Stomach smooth muscle (tissue), 2 donors: ENCODE measurements around the gene ABCC1.
"Not testable (repeated sequence)": the region's sequence is repeated elsewhere in the genome, so short reads cannot be mapped to it uniquely, and the experiment has no call there.

ENCODE experiments used
- H3K27ac ChIP-seq: one replicate; pipeline ENCODE4 v1.7.0; 2013; ENCODE audit warnings: mild to moderate bottlenecking, low read length, inconsistent platforms
- H3K27me3 ChIP-seq, 2 donors: one replicate each; pipeline ENCODE4 v1.7.0; 2013; ENCODE audit warnings: low read length in 2 of 2; ENCODE audit not compliant: insufficient read depth in 2 of 2, control insufficient read depth in 1 of 2
- H3K36me3 ChIP-seq, 2 donors: one replicate each; pipeline ENCODE4 v1.7.0; 2013; ENCODE audit warnings: low read length in 2 of 2; ENCODE audit not compliant: control insufficient read depth in 2 of 2, insufficient read depth in 2 of 2
- H3K4me1 ChIP-seq: one replicate; pipeline ENCODE4 v1.7.0; 2013; ENCODE audit warnings: low read length; ENCODE audit not compliant: control insufficient read depth, insufficient read depth
- H3K4me3 ChIP-seq, 2 donors: one replicate each; pipeline ENCODE4 v1.7.0; 2013; ENCODE audit warnings: low read length in 2 of 2
- H3K9ac ChIP-seq, 2 donors: one replicate each; pipeline ENCODE4 v1.7.0; 2013; ENCODE audit warnings: low read length in 2 of 2, mild to moderate bottlenecking in 1 of 2
- H3K9me3 ChIP-seq, 2 donors: one replicate each; pipeline ENCODE4 v1.7.0; 2013; ENCODE audit warnings: low read length in 2 of 2; ENCODE audit not compliant: control insufficient read depth in 2 of 2
- donor health status: healthy.
- donor health status: Pancreatic carcinoma.

The ABCC1 gene

DNA sequence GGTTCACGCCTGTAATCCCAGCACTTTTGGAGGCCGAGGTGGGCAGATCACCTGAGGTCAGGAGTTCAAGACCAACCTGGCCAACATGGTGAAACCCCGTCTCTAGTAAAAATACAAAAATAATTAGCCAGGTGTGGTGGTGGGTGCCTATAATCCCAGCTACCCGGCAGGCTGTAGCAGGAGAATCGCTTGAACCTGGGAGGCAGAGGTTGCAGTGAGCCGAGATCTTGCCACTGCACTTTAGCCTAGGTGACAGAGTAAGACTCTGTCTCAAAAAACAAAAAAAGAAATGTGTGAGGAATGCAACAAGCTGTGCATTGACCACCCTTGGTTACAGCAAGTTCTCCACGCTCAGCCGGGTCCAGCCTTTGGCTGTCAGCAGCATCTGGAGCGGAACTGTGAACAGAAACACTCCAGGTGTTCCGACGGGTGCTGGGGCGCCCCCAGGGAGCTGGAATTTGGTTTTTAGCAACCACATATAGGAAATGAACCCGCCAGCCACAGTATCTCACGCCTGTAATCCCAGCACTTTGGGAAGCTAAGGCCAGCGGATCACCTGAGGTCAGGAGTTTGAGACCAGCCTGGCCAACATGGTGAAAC, 198.7 kb downstream of the ABCC1 start:
- Histone ChIP-seq H3K4me1 (peaks cover 53% of the 10 kb centered on the region), H3K36me3 (peaks cover 7 to 13% of the 10 kb centered on the region in 2 donors)
- not testable (repeated sequence) for H3K27me3 ChIP-seq, H3K27ac ChIP-seq, H3K9ac ChIP-seq, H3K4me3 ChIP-seq, H3K9me3 ChIP-seq

GRCh38 chr16:16148755-16149154, 199.3 kb downstream of the ABCC1 start:
- Histone ChIP-seq H3K27ac (peak overlapping the region; percentile 95), H3K9ac (no peak overlapping the region), H3K27me3 (no peaks in the 10 kb centered on the region), H3K4me3 (no peak overlapping the region), H3K4me1 (peaks cover 53% of the 10 kb centered on the region), H3K36me3 (peaks cover 7 to 11% of the 10 kb centered on the region in 2 donors), H3K9me3 (no peaks in the 10 kb centered on the region)

DNA sequence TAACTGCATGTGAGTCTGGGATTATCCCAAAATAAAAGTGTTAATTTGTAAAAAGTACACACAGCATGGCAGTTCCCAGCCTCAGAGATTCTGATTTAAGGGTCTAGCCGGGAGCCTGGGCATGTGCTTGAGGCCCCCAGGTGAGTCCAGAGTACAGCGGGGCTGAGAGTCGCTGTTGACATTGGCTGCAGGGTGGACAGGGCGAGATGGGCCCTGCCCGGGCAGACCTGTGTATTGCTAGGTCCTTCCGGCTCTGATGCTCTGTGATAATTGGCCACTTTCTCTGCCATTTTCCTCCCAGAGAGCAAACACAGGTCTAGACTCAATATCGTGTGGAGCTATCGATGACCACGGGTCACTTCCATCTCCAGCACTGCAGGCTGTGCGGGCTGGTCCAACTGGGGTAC, 200.3 kb downstream of the ABCC1 start:
- Histone ChIP-seq H3K36me3 (peaks cover 3 to 4% of the 10 kb centered on the region in 2 donors), H3K4me3 (peak overlapping the region in 1 of 2 donors; percentile 57), H3K9ac (peak overlapping the region; percentile 18 to 64), H3K27ac (peak overlapping the region; percentile 95), H3K4me1 (peaks cover 53% of the 10 kb centered on the region), H3K9me3 (no peaks in the 10 kb centered on the region), H3K27me3 (no peaks in the 10 kb centered on the region)

- Histone ChIP-seq H3K9me3 (no peaks in the 10 kb centered on the region), H3K4me1 (peaks cover 53% of the 10 kb centered on the region), H3K4me3 (peak overlapping the region; percentile 47 to 57), H3K27ac (peak overlapping the region; percentile 95), H3K36me3 (peaks cover 2 to 3% of the 10 kb centered on the region in 2 donors), H3K27me3 (no peaks in the 10 kb centered on the region), H3K9ac (peak overlapping the region; percentile 33 to 64)
These were observed 200.9 kb downstream of the ABCC1 start for GRCh38 chr16:16150117-16150877.

DNA sequence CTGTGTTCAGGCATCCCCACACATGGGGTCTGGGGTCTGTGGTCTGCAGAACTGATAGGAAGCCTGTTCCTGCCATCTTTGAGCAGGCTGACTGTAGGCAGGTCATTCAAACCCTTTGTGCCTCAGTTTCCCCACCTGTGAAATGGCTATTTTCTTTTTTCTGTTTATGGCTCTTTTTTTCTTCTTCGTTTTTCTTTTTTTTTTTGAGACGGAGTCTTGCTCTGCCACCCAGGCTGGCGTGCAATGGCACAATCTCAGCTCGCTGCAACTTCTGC, 201.4 kb downstream of the ABCC1 start:
- Histone ChIP-seq H3K27ac (peak overlapping the region; percentile 95), H3K9ac (peak overlapping the region; percentile 33 to 58), H3K36me3 (peaks cover 0 to 3% of the 10 kb centered on the region in 2 donors), H3K4me3 (peak overlapping the region; percentile 47 to 57), H3K27me3 (no peaks in the 10 kb centered on the region), H3K4me1 (peaks cover 53% of the 10 kb centered on the region), H3K9me3 (no peaks in the 10 kb centered on the region)

DNA sequence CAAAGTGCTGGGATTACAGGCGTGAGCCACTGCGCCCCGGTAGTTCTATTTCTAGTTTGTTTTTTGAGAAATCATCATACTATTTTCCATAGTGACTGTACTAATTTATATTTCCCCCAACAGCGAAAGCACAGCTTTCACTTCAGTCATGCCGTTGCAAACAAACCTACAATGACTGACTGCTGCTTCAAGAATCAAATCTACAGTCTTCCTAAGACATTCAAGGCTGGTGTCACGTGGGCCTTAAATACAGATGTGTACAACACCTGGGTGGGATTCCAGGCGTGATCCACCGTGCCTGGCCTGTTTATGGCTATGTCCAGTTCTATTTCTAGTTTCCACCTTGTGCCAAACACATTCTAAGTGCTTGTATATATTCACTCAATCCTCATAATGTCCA, 201.9 kb downstream of the ABCC1 start:
- H3K4me1 ChIP-seq = peaks cover 49% of the 10 kb centered on the region
- H3K9me3 ChIP-seq = no peaks in the 10 kb centered on the region
- H3K27me3 ChIP-seq = no peaks in the 10 kb centered on the region
- peak overlapping the region; percentile 13 to 33 for H3K9ac ChIP-seq
- H3K27ac ChIP-seq = peak overlapping the region; percentile 95
- H3K4me3 ChIP-seq = peak overlapping the region in 1 of 2 donors; percentile 29
- no peaks in the 10 kb centered on the region for H3K36me3 ChIP-seq

GRCh38 chr16:16153000-16153399, 203.6 kb downstream of the ABCC1 start:
- H3K4me3 ChIP-seq, H3K27ac ChIP-seq, H3K36me3 ChIP-seq, H3K9me3 ChIP-seq, H3K27me3 ChIP-seq, H3K9ac ChIP-seq: not testable (repeated sequence)
- H3K4me1 ChIP-seq = peaks cover 38% of the 10 kb centered on the region

DNA sequence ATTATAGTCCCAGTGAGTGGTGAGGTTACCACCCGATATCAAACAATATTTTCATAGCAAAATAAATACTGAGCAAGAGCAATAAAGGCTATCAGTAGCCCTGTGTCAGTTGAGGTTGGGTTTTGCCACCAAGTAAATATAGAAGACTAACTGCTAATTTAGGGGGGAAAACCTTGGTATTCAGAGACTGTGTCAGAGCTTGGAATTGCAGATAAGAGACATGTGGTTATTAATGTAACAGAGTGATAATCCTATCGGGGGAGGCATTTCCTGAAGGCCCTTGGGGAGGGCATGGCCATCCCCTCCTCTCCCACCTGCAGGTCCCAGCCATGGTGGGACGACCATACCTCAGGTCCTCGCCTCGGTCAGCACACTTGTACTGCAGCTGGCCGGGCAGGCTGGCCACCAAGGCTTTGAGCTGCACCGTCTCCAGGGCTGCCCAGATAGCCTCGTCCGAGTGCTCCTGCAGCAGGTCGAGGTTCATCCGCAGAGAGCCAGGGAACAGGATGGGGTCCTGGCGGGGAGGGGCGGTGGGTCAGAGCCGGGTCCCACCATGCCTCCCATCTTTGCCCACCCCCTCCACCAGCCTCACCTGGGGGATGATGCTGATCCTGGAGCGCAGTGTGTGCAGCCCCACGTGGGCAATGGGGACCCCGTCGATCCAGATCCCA, 205.0 kb downstream of the ABCC1 start:
- H3K27ac ChIP-seq = no peak overlapping the region
- peaks cover 25% of the 10 kb centered on the region for H3K4me1 ChIP-seq
- H3K36me3 ChIP-seq = peaks cover 0 to 2% of the 10 kb centered on the region in 2 donors
- peaks cover 5 to 9% of the 10 kb centered on the region in 2 donors for H3K9me3 ChIP-seq
- H3K9ac ChIP-seq = no peak overlapping the region
- no peaks in the 10 kb centered on the region for H3K27me3 ChIP-seq
- H3K4me3 ChIP-seq = no peak overlapping the region

DNA sequence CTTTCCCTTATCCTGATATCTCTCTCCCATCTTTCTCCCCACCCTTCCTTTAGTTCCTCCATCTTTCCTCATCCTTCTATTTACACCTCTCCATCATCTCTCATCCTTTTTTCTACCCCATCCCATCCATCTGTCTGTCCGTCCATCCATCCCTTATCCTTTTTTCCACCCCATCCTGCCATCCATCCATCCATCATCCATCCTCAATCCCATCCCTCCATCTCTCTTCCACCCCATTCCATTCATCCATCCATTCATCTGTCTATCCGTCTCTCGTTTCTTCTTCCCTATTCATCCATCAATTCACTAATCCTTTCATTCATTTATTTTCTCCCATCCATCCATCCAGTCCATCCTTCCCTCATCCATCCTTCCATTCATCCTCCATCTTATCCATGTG, 205.8 kb downstream of the ABCC1 start:
- H3K4me1 ChIP-seq = peaks cover 17% of the 10 kb centered on the region
- peaks cover 5 to 11% of the 10 kb centered on the region in 2 donors for H3K9me3 ChIP-seq
- H3K36me3 ChIP-seq = peaks cover 0 to 2% of the 10 kb centered on the region in 2 donors
- no peak overlapping the region for H3K27ac ChIP-seq
- H3K4me3 ChIP-seq = no peak overlapping the region
- no peak overlapping the region for H3K9ac ChIP-seq
- H3K27me3 ChIP-seq = no peaks in the 10 kb centered on the region

DNA sequence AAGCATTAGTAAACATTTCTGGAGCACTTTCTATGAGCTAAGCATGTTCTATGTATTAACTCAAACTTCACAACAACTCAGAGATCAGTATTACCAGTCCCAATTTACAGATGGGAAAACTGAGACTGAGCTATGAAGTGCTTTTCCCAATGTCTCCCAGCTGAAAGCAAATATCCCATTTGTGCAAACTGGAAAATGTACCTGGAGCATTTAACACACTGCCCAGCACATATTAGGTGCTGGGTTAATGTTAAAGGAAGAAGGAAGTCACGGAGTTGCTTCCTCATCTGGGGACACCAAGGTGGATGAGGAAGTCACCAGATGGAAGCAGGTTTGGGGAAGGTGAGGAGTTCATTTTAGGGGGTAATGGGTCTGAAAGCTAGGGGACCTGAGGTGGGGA, 207.8 kb downstream of the ABCC1 start:
- peaks cover 5 to 11% of the 10 kb centered on the region in 2 donors for H3K9me3 ChIP-seq
- H3K27me3 ChIP-seq = no peaks in the 10 kb centered on the region
- no peak overlapping the region for H3K9ac ChIP-seq
- no peak overlapping the region for H3K27ac ChIP-seq
- H3K4me3 ChIP-seq = no peak overlapping the region
- H3K36me3 ChIP-seq = peaks cover 0 to 3% of the 10 kb centered on the region in 2 donors
- H3K4me1 ChIP-seq = peaks cover 2% of the 10 kb centered on the region
